ENCODE measurements around the gene SRSF1. TPM values are rescaled to one million over a fixed set of nuclear protein-coding genes. Genes with fewer than 3 reads are reported as not detected.
A peak's percentile ranks its signal among the peaks of the same experiment; 100 is the strongest.

SRSF1 gene
- total RNA-seq, 1 experiment from 2014 or later = 462 TPM

- peaks cover 3% of the 10 kb centered on the region; the same call in 1 of the 2 replicates for H3K27me3 Mint-ChIP-seq (ENCODE audit: low read depth)
- no peak overlapping the region for H2BK20ac ChIP-seq (ENCODE audit: low read depth, low read length, poor library complexity, severe bottlenecking)
- no peak overlapping the region for H2BK15ac ChIP-seq (ENCODE audit: low read depth, low read length)
- H3K56ac ChIP-seq (ENCODE audit: insufficient read length, low read depth, low read length) = no peak overlapping the region
- H4K91ac ChIP-seq (ENCODE audit: insufficient read length, low read depth, low read length) = no peak overlapping the region
- peaks cover 22% of the 10 kb centered on the region for H3K79me2 ChIP-seq (ENCODE audit: insufficient read depth, low read length)
- TF ChIP-seq CTCF (conservative IDR thresholded peaks at IDR 0.05) = no peak
- H3K9me3 Mint-ChIP-seq = peaks cover 3 to 9% of the 10 kb centered on the region in 2 experiments; a peak in 2 of 5 replicates
- no peak overlapping the region for H4K8ac ChIP-seq (replicated peaks; ENCODE audit: insufficient read length, low read depth, low read length)
- no peaks in the 10 kb centered on the region for H3K79me1 ChIP-seq (ENCODE audit: insufficient read depth, low read depth, low read length, poor library complexity, severe bottlenecking)
- no peak overlapping the region for H3K23ac ChIP-seq (ENCODE audit: insufficient read length, low read depth, low read length)
- H3K4me2 ChIP-seq (ENCODE audit: insufficient read depth, insufficient read length, low read length) = peak overlapping the region; percentile 98
- H3K4me1 ChIP-seq (ENCODE audit: insufficient read depth, low read length) = peaks cover 3% of the 10 kb centered on the region; the same call in 1 of the 2 replicates
- H3K36me3 Mint-ChIP-seq (ENCODE audit: insufficient read depth in 1 of 3, low read depth in 3 of 3) = peaks cover 43 to 67% (median 59%) of the 10 kb centered on the region in 3 experiments
- H3K18ac ChIP-seq (ENCODE audit: insufficient read length, low read depth, low read length) = no peak overlapping the region
- no peaks in the 10 kb centered on the region for H3K27me3 ChIP-seq (ENCODE audit: insufficient read depth, low read length)
- no peaks in the 10 kb centered on the region for H3K9me3 ChIP-seq (ENCODE audit: control insufficient read depth, low read depth, low read length)
- no peak overlapping the region for H2BK5ac ChIP-seq (ENCODE audit: insufficient read length, low read length)
- peaks cover 9% of the 10 kb centered on the region for H3K23me2 ChIP-seq (ENCODE audit: insufficient read length, low read depth, low read length, poor library complexity, severe bottlenecking)
- no peak overlapping the region for H4K5ac ChIP-seq (ENCODE audit: insufficient read length, low read depth, low read length)
- H3K4ac ChIP-seq (ENCODE audit: low read depth, low read length) = no peak overlapping the region
- H2BK120ac ChIP-seq (ENCODE audit: low read depth, low read length, poor library complexity, severe bottlenecking) = no peak overlapping the region
- no peak overlapping the region for H2BK12ac ChIP-seq (ENCODE audit: insufficient read length, low read depth, low read length)
- peak overlapping the region; percentile 100 for H3K4me3 Mint-ChIP-seq
- no peak overlapping the region for H3K27ac ChIP-seq (ENCODE audit: insufficient read length, low read depth, low read length)
- DNase-seq = no peak
- no peak overlapping the region for H2AK5ac ChIP-seq (ENCODE audit: insufficient read length, low read length)
- WGBS (ENCODE audit: extremely low coverage, insufficient read length, low lambda C conversion rate) = no CpG with 5 or more reads among the region's 12 CpGs
- peaks cover 31 to 39% of the 10 kb centered on the region in 2 experiments for H3K4me1 Mint-ChIP-seq
- H3K9ac ChIP-seq (ENCODE audit: extremely low read depth, insufficient read length, low read length) = peak overlapping the region; percentile 96
- H3T11ph ChIP-seq (ENCODE audit: low read length) = no peak overlapping the region
- peak overlapping the region in 2 of 3 experiments; percentile 100; a peak in 4 of 7 replicates for H3K27ac Mint-ChIP-seq
- H3K14ac ChIP-seq (ENCODE audit: insufficient read depth, low read length) = no peak overlapping the region
- no peak overlapping the region for H2AFZ ChIP-seq (ENCODE audit: low read length)
- no peaks in the 10 kb centered on the region for H4K20me1 ChIP-seq (ENCODE audit: control insufficient read depth, insufficient read depth, insufficient read length)
Measured at GRCh38 chr17:58005031-58005727, 1.9 kb downstream of the SRSF1 start.

Data from H9 (cell line).